PC-3 (cell line): Measurements from ENCODE around the gene PPT2.

Experiments
- EZH2 ChIP-seq: fragments of 300-600 bp; sonication (generic); IDR thresholded peaks from one replicate; pipeline ENCODE4 v1.6.1; 2017; ENCODE audit warnings: antibody characterized with exemption, mild to moderate bottlenecking, low read length; ENCODE audit not compliant: unreplicated experiment
- EZH2phosphoT487 ChIP-seq: fragments of 300-600 bp; sonication (generic); IDR thresholded peaks from 2 replicates; pipeline ENCODE4 v1.6.1; 2018; ENCODE audit warnings: mild to moderate bottlenecking, antibody characterized with exemption, low read length, borderline replicate concordance
- TF ChIP-seq, protein P1 (sequence below): fragments of 300-600 bp; sonication (generic); conservative IDR thresholded peaks from 2 replicates; pipeline ENCODE4 v1.5.1; 2017; ENCODE audit warnings: antibody characterized with exemption, low read depth, mild to moderate bottlenecking, low read length

DNA sequence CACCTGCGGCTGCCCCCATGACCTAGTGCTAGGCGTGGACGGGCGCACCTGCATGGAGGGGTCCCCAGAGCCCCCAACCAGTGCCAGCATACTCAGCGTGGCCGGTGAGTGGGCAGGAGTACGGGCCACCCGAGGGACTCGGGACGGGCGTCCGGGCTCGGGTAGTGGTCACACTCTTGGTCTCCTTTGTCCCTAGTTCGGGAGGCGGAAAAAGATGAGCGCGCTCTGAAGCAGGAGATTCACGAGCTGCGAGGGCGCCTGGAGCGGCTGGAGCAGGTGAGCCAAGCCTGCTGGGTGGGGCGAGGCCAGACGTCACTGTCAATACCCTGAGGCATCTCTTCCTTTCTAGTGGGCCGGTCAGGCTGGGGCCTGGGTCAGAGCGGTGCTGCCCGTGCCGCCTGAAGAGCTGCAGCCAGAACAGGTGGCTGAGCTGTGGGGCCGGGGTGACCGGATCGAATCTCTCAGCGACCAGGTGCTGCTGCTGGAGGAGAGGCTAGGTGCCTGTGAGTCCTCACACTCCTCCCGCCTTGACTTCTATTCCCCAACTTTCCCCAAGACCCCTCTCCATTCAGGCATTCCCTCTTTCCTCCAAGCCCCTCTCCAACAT is 13.3 kb downstream of the PPT2 start:
- TF ChIP-seq, protein P1, sequence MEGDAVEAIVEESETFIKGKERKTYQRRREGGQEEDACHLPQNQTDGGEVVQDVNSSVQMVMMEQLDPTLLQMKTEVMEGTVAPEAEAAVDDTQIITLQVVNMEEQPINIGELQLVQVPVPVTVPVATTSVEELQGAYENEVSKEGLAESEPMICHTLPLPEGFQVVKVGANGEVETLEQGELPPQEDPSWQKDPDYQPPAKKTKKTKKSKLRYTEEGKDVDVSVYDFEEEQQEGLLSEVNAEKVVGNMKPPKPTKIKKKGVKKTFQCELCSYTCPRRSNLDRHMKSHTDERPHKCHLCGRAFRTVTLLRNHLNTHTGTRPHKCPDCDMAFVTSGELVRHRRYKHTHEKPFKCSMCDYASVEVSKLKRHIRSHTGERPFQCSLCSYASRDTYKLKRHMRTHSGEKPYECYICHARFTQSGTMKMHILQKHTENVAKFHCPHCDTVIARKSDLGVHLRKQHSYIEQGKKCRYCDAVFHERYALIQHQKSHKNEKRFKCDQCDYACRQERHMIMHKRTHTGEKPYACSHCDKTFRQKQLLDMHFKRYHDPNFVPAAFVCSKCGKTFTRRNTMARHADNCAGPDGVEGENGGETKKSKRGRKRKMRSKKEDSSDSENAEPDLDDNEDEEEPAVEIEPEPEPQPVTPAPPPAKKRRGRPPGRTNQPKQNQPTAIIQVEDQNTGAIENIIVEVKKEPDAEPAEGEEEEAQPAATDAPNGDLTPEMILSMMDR, result no peak
- no peak for TF ChIP-seq EZH2
- TF ChIP-seq EZH2phosphoT487, result no peak
